Stimulated activated CD8-positive, alpha-beta memory T cell treated with anti-CD3 and anti-CD28 coated beads, Interleukin-7, amount 100 ng/mL, for 48 hours (primary cell): ENCODE data around the gene NFATC1.
A peak's percentile ranks its signal among the peaks of the same experiment; 100 is the strongest.

Source experiments
- DNase-seq, 2 donors: peaks; one replicate each; pipeline ENCODE4 v3.0.0-alpha.2; 2020; ENCODE audit warnings: low read depth in 1 of 2; ENCODE audit errors: extremely low read depth in 1 of 2

The NFATC1 gene

GRCh38 chr18:79395761-79396404, at the start of gene NFATC1:
Gene NFATC1 (plus strand): TSS chr18:79395930. CDS start chr18:79396225, 295 bp downstream.
- peak; percentile 69 to 76 for DNase-seq

GRCh38 chr18:79345981-79346380, 49.7 kb upstream of the NFATC1 start:
- DNase-seq = no peak

- no peak for DNase-seq
Measured at GRCh38 chr18:79348066-79348465, 47.7 kb upstream of the NFATC1 start.

- DNase-seq = no peak
Measured at GRCh38 chr18:79352432-79352831, 43.3 kb upstream of the NFATC1 start.

- no peak for DNase-seq
Measured at GRCh38 chr18:79353267-79353666, 42.5 kb upstream of the NFATC1 start.

- DNase-seq = no peak
Measured at GRCh38 chr18:79354350-79354749, 41.4 kb upstream of the NFATC1 start.

- no peak for DNase-seq
Measured at GRCh38 chr18:79355433-79356335, 40.0 kb upstream of the NFATC1 start.

GRCh38 chr18:79356435-79356834, 39.3 kb upstream of the NFATC1 start:
- no peak for DNase-seq

GRCh38 chr18:79360933-79361332, 34.8 kb upstream of the NFATC1 start:
- no peak for DNase-seq

GRCh38 chr18:79361766-79362522, 33.8 kb upstream of the NFATC1 start:
- no peak for DNase-seq

GRCh38 chr18:79365701-79366100, 30.0 kb upstream of the NFATC1 start:
- no peak for DNase-seq

GRCh38 chr18:79366177-79367094, 29.3 kb upstream of the NFATC1 start:
- no peak for DNase-seq

- no peak for DNase-seq
Measured at GRCh38 chr18:79367480-79367879, 28.2 kb upstream of the NFATC1 start.

GRCh38 chr18:79367989-79368388, 27.7 kb upstream of the NFATC1 start:
- no peak for DNase-seq

GRCh38 chr18:79368681-79369080, 27.0 kb upstream of the NFATC1 start:
- no peak for DNase-seq

GRCh38 chr18:79371561-79372121, 24.1 kb upstream of the NFATC1 start:
- no peak for DNase-seq

GRCh38 chr18:79372461-79372860, 23.3 kb upstream of the NFATC1 start:
- DNase-seq = no peak

- DNase-seq = no peak
Measured at GRCh38 chr18:79372991-79373390, 22.7 kb upstream of the NFATC1 start.

- no peak for DNase-seq
Measured at GRCh38 chr18:79373736-79374135, 22.0 kb upstream of the NFATC1 start.
